GM12878 (cell line): Measurements from ENCODE around the gene NPAS2. TPM values are rescaled to one million over a fixed set of nuclear protein-coding genes. Genes with fewer than 3 reads are reported as not detected.

ENCODE experiments used
- ATAC-seq: fragments of 200-7000 bp; cut with Tn5 transposase; 3 replicates; pipeline ENCODE4 v1.9.1; 2020; ENCODE audit warnings: mild to moderate bottlenecking, moderate library complexity
- BruUV-seq: library from RNA; stranded (reverse); fragments of 400-500 nt; replicated peaks from 2 replicates; lab custom pipeline; 2021; lab: Mats Ljungman, UMichigan
- CTCF ChIA-PET: fragments of 300-600 bp; sonication (Branson Sonifier 250); formaldehyde crosslinking; extraction: SDS; loops from one replicate; lab custom pipeline; 2021; ENCODE audit warnings: inconsistent platforms; lab: Yijun Ruan, JAX
- POLR2A ChIA-PET: fragments of 350-600 bp; formaldehyde crosslinking; extraction: SDS; loops from one replicate; lab custom pipeline; 2021; ENCODE audit warnings: inconsistent platforms; lab: Charles Lee
- RAD21 ChIA-PET: fragments of 300-600 bp; sonication (Branson Sonifier 250); formaldehyde crosslinking; loops from one replicate; lab custom pipeline; 2023; ENCODE audit warnings: antibody characterized with exemption; ENCODE audit not compliant: unreplicated experiment; lab: Charles Lee
- SMC1A ChIA-PET: fragments of 300-600 bp; sonication (Branson Sonifier 250); formaldehyde crosslinking; loops from one replicate; lab custom pipeline; 2023; ENCODE audit not compliant: unreplicated experiment, uncharacterized antibody; lab: Charles Lee
- DNase-seq: peaks from one replicate; pipeline ENCODE4 v3.0.0-alpha.2; 2011; ENCODE audit warnings: low read depth, low spot score
- FAIRE-seq: peaks from 3 replicates; lab custom pipeline; 2011; peaks lifted over from hg19 to GRCh38; lab: Jason Lieb, UNC
- H2AFZ ChIP-seq: 2 replicates; pipeline ENCODE4 v1.6.0; 2011; ENCODE audit warnings: low read depth, low read length, control low read depth; ENCODE audit not compliant: control insufficient read depth
- H3K27ac ChIP-seq: 2 replicates; pipeline ENCODE4 v1.5.1; 2011; ENCODE audit warnings: control low read depth; ENCODE audit not compliant: control insufficient read depth, insufficient read depth
- H3K27me3 ChIP-seq, 2 experiments: replicated peaks in 1 of 2; 2 replicates each; pipeline versions ENCODE4 v1.6.0 to v1.6.1; 2011; ENCODE audit warnings: low read length in 1 of 2; ENCODE audit not compliant: control insufficient read depth in 2 of 2, insufficient read depth in 2 of 2
- H3K36me3 ChIP-seq, 2 experiments: 2 replicates each; pipeline ENCODE4 v1.5.1; 2011; ENCODE audit warnings: low read length in 1 of 2; ENCODE audit not compliant: control insufficient read depth in 2 of 2, insufficient read depth in 2 of 2
- H3K4me1 ChIP-seq: 2 replicates; pipeline ENCODE4 v1.6.1; 2011; ENCODE audit warnings: mild to moderate bottlenecking, low read length, moderate library complexity, mixed read lengths; ENCODE audit not compliant: control insufficient read depth, insufficient read depth
- H3K4me2 ChIP-seq: 2 replicates; pipeline ENCODE4 v1.6.0; 2011; ENCODE audit warnings: control low read depth; ENCODE audit not compliant: control insufficient read depth, insufficient read depth
- H3K4me3 ChIP-seq: fragments of 200-600 bp; sonication (generic); 2 replicates; pipeline ENCODE4 v1.5.1; 2016
- H3K79me2 ChIP-seq: 2 replicates; pipeline ENCODE4 v1.6.0; 2011; ENCODE audit warnings: low read length; ENCODE audit not compliant: control insufficient read depth, insufficient read depth
- H3K9ac ChIP-seq: 2 replicates; pipeline ENCODE4 v1.8.0; 2011; ENCODE audit warnings: low read length, control low read depth, mixed read lengths; ENCODE audit not compliant: control insufficient read depth, insufficient read depth
- H3K9me3 ChIP-seq: replicated peaks from 3 replicates; pipeline ENCODE4 v1.5.1; 2011; ENCODE audit warnings: mild to moderate bottlenecking, low read length; ENCODE audit not compliant: control insufficient read depth, insufficient read depth
- H4K20me1 ChIP-seq: 2 replicates; pipeline ENCODE4 v1.6.0; 2011; ENCODE audit not compliant: control insufficient read depth, insufficient read depth
- CBX5 ChIP-seq: sonication (generic); IDR thresholded peaks from 2 replicates; pipeline ENCODE4 v1.6.1; 2016; ENCODE audit warnings: low read depth, moderate library complexity, mild to moderate bottlenecking, inconsistent platforms
- CEBPZ ChIP-seq: fragments of 150-350 bp; IDR thresholded peaks from 2 replicates; pipeline ENCODE4 v1.6.1; 2016; ENCODE audit warnings: low read depth, low read length
- FOXK2 ChIP-seq: fragments of 450-650 bp; IDR thresholded peaks from 2 replicates; pipeline ENCODE4 v1.6.1; 2017; ENCODE audit warnings: mild to moderate bottlenecking, moderate library complexity
- FOXM1 ChIP-seq: IDR thresholded peaks from 2 replicates; pipeline ENCODE4 v1.6.1; 2012; ENCODE audit warnings: low read depth, mild to moderate bottlenecking, inconsistent platforms, low read length, moderate library complexity
- GATAD2B ChIP-seq: fragments of 450-650 bp; conservative IDR thresholded peaks from 2 replicates; pipeline ENCODE4 v1.6.1; 2017; ENCODE audit warnings: low read depth, mild to moderate bottlenecking, moderate library complexity
- KDM1A ChIP-seq: fragments of 200-600 bp; sonication (generic); IDR thresholded peaks from 2 replicates; pipeline ENCODE4 v1.6.1; 2016; ENCODE audit warnings: borderline replicate concordance
- MXI1 ChIP-seq: fragments of 150-350 bp; IDR thresholded peaks from 2 replicates; pipeline ENCODE4 v1.6.1; 2011; ENCODE audit warnings: low read depth, mild to moderate bottlenecking, inconsistent platforms, low read length, improper control_type of control experiment
- NFIC ChIP-seq: IDR thresholded peaks from 2 replicates; pipeline ENCODE4 v1.6.1; 2012; ENCODE audit warnings: low read depth, mild to moderate bottlenecking, inconsistent platforms, low read length, moderate library complexity
- NRF1 ChIP-seq: conservative IDR thresholded peaks from 2 replicates; pipeline ENCODE4 v1.6.1; 2011; ENCODE audit warnings: mild to moderate bottlenecking, low read depth, low read length, improper control_type of control experiment
- POLR2A ChIP-seq: IDR thresholded peaks from 2 replicates; pipeline ENCODE4 v1.6.1; 2011; ENCODE audit warnings: low read depth, mild to moderate bottlenecking, low read length
- POLR2AphosphoS2 ChIP-seq: IDR thresholded peaks from 2 replicates; pipeline ENCODE4 v1.6.1; 2011; ENCODE audit warnings: low read depth, mild to moderate bottlenecking, low read length, improper control_type of control experiment, moderate library complexity
- RAD21 ChIP-seq: IDR thresholded peaks from 2 replicates; pipeline ENCODE4 v1.6.1; 2011; ENCODE audit warnings: mild to moderate bottlenecking, low read depth, low read length, moderate library complexity; ENCODE audit not compliant: insufficient read depth
- SIX5 ChIP-seq: IDR thresholded peaks from 2 replicates; pipeline ENCODE4 v1.6.1; 2011; ENCODE audit warnings: mild to moderate bottlenecking, low read depth, low read length, moderate library complexity; ENCODE audit not compliant: severe bottlenecking
- SMC3 ChIP-seq: IDR thresholded peaks from 2 replicates; pipeline ENCODE4 v1.6.1; 2011; ENCODE audit warnings: low read length, improper control_type of control experiment, borderline replicate concordance
- WGBS: methylation state at CpG from one replicate; pipeline ENCODE4 v1.1.6; 2016; ENCODE audit warnings: low lambda C conversion rate; ENCODE audit not compliant: insufficient replicate concordance, insufficient coverage; ENCODE audit errors: missing lambda C conversion rate; 5-methylcytosine and 5-hydroxymethylcytosine counted together
- in situ Hi-C: fragments of 300-500 bp; cut with MboI; formaldehyde crosslinking; loops from 9 replicates; pipeline ENCODE4 v1.14.3; 2018; ENCODE audit warnings: mixed read lengths
- intact Hi-C: fragments of 100-400 bp; cut with micrococcal nuclease; formaldehyde crosslinking; loops from one replicate; pipeline ENCODE4 v1.14.2; 2022; ENCODE audit not compliant: unreplicated experiment
- polyA plus RNA-seq, 11 experiments: library from polyadenylated mRNA; depleted of rRNA in 4 of 11; unstranded in 6 of 11; stranded (reverse) in 5 of 11; fragments of >200 nt; fragmentation: Nextera tagmentation in 4 of 11; fragmentation: Illumina TruSeq in 1 of 11; extraction: Ambion mirVana in 4 of 11; extraction: Trizol in 1 of 11; gene quantifications; 1 replicate in 1 of 11; 2 replicates in 10 of 11; pipeline versions ENCODE4 v1.2.1 to v1.2.3, GENCODE V29; 2011 to 2016; ENCODE audit warnings: inconsistent platforms in 2 of 11, missing spikeins in 2 of 11, low read depth in 1 of 11
- total RNA-seq, 4 experiments: library from RNA; depleted of rRNA in 3 of 4; stranded (reverse); fragments of >200 nt in 3 of 4; fragmentation: Illumina TruSeq in 1 of 4; extraction: Trizol in 1 of 4; gene quantifications; 2 replicates each; pipeline versions ENCODE4 v1.2.1 to v1.2.3, GENCODE V29; 2013 to 2021

Gene NPAS2
- total and polyA plus RNA-seq, 10 of the 15 experiments (the other 5 are each of a cell fraction or from before 2014, with no cell fraction given), result 0.08 TPM; not detected in 9

DNA sequence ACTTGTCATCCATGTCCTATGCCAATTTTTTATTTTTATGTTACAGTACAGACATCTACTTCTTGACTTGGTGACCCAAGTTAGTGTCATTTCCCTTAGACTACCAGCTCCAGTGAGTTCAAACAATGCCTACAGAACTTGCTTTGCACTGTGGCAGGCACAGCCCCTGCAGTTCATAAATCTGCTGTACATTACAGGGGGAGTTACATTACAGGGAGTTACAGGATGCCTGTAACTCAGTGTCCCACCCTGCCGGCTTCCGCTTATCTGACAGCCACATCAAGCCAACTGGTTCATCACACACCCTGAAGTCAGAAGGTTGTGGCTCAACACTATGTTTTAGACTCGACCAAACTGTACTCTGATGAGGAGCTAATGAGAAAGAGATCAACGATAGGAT, 7.8 kb upstream of the NPAS2 start:
- ChIA-PET POLR2A (no interaction called here), SMC1A (no interaction called here), RAD21 (no interaction called here), CTCF (no interaction called here)
- Histone ChIP-seq H3K27me3 (peaks cover 2 to 4% of the 10 kb centered on the region in 2 experiments; a peak in 3 of 4 replicates), H3K9ac (no peak overlapping the region), H3K4me1 (no peaks in the 10 kb centered on the region), H3K36me3 (no peaks in the 10 kb centered on the region), H3K9me3 (no peaks in the 10 kb centered on the region), H3K4me3 (no peak overlapping the region), H3K79me2 (no peaks in the 10 kb centered on the region), H2AFZ (no peak overlapping the region), H3K4me2 (no peak overlapping the region), H4K20me1 (no peaks in the 10 kb centered on the region), H3K27ac (no peak overlapping the region)
- ATAC-seq (no peak), DNase-seq (no peak), FAIRE-seq (no peak)
- TF ChIP-seq GATAD2B, result no peak
- TF ChIP-seq POLR2A, result no peak
- TF ChIP-seq FOXM1, result no peak
- TF ChIP-seq RAD21, result no peak
- no peak for TF ChIP-seq NRF1
- TF ChIP-seq POLR2AphosphoS2, result no peak
- TF ChIP-seq KDM1A, result no peak
- no peak for TF ChIP-seq SIX5
- no peak for TF ChIP-seq FOXK2
- TF ChIP-seq CBX5, result no peak
- TF ChIP-seq MXI1, result no peak
- TF ChIP-seq CEBPZ, result no peak
- TF ChIP-seq SMC3, result no peak
- no peak for TF ChIP-seq NFIC
- BruUV-seq, result no TSS peak
- WGBS, result 61% methylated on average over 4 of the region's 4 CpGs
- intact Hi-C loops, result no loop called here
- in situ Hi-C loops, result no loop called here
